Measurements from ENCODE around the gene RAB11A.

Gene RAB11A

GRCh38 chr15:65913631-65914199 is 44.4 kb downstream of the RAB11A start:
- DNase-seq, result no peak
- Histone ChIP-seq H2AFZ (ENCODE audit: low read depth, low read length) (no peak overlapping the region), H3K4me2 (ENCODE audit: insufficient read depth, low read length) (no peak overlapping the region), H3K4me1 (ENCODE audit: insufficient read depth, low read length) (no peaks in the 10 kb centered on the region), H3K9me3 (ENCODE audit: insufficient read depth, low read length, severe bottlenecking) (no peaks in the 10 kb centered on the region), H3K9ac (ENCODE audit: low read depth, low read length) (no peak overlapping the region), H3K4me3 (ENCODE audit: low read depth in 1 of 2, low read length in 2 of 2) (no peak overlapping the region), H3K27me3 (ENCODE audit: insufficient read depth, low read length, poor library complexity) (no peaks in the 10 kb centered on the region), H3K27ac (ENCODE audit: low read length) (no peak overlapping the region), H3K79me2 (ENCODE audit: insufficient read depth, low read length) (no peaks in the 10 kb centered on the region), H3K36me3 (ENCODE audit: insufficient read depth, low read length) (no peaks in the 10 kb centered on the region), H4K20me1 (ENCODE audit: insufficient read depth, low read length) (no peaks in the 10 kb centered on the region)
- TF ChIP-seq, protein P1, sequence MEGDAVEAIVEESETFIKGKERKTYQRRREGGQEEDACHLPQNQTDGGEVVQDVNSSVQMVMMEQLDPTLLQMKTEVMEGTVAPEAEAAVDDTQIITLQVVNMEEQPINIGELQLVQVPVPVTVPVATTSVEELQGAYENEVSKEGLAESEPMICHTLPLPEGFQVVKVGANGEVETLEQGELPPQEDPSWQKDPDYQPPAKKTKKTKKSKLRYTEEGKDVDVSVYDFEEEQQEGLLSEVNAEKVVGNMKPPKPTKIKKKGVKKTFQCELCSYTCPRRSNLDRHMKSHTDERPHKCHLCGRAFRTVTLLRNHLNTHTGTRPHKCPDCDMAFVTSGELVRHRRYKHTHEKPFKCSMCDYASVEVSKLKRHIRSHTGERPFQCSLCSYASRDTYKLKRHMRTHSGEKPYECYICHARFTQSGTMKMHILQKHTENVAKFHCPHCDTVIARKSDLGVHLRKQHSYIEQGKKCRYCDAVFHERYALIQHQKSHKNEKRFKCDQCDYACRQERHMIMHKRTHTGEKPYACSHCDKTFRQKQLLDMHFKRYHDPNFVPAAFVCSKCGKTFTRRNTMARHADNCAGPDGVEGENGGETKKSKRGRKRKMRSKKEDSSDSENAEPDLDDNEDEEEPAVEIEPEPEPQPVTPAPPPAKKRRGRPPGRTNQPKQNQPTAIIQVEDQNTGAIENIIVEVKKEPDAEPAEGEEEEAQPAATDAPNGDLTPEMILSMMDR (IDR thresholded peaks at IDR 0.05; ENCODE audit: borderline replicate concordance, extremely low read depth, low read length, poor library complexity, severe bottlenecking), result no peak
- no peak for TF ChIP-seq EZH2 (IDR thresholded peaks at IDR 0.05; ENCODE audit: borderline replicate concordance, low read depth, low read length, severe bottlenecking)
- no peak for ATAC-seq (ENCODE audit: insufficient read depth, low read depth)

DNA sequence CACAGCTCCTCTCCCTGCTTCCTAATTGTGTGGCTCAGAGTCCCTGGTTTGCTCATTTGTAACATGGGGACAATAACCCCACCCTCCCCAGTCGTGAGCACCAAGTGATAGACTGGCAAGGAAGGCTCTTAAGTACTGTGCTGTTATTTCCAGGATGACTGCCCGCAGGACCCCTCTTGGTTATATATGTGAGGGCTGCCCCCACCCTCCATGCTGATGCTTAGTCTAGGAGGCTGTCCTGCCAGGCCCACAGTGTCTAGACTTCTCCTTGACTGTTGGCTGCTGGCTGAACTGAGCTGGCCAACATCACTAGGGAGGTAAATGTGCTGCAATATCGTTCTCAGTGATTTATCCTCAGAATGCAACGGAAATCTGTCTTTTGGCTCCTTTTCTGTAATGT is 45.1 kb downstream of the RAB11A start:
- Histone ChIP-seq H3K36me3 (ENCODE audit: insufficient read depth, low read length) (no peaks in the 10 kb centered on the region), H4K20me1 (ENCODE audit: insufficient read depth, low read length) (no peaks in the 10 kb centered on the region), H3K27me3 (ENCODE audit: insufficient read depth, low read length, poor library complexity) (no peaks in the 10 kb centered on the region), H2AFZ (ENCODE audit: low read depth, low read length) (no peak overlapping the region), H3K27ac (ENCODE audit: low read length) (no peak overlapping the region), H3K4me3 (ENCODE audit: low read depth in 1 of 2, low read length in 2 of 2) (no peak overlapping the region), H3K4me1 (ENCODE audit: insufficient read depth, low read length) (no peaks in the 10 kb centered on the region), H3K4me2 (ENCODE audit: insufficient read depth, low read length) (no peak overlapping the region), H3K9me3 (ENCODE audit: insufficient read depth, low read length, severe bottlenecking) (no peaks in the 10 kb centered on the region), H3K9ac (ENCODE audit: low read depth, low read length) (no peak overlapping the region), H3K79me2 (ENCODE audit: insufficient read depth, low read length) (no peaks in the 10 kb centered on the region)
- no peak for DNase-seq
- TF ChIP-seq, protein P1 (IDR thresholded peaks at IDR 0.05; ENCODE audit: borderline replicate concordance, extremely low read depth, low read length, poor library complexity, severe bottlenecking), result no peak
- TF ChIP-seq EZH2 (IDR thresholded peaks at IDR 0.05; ENCODE audit: borderline replicate concordance, low read depth, low read length, severe bottlenecking), result no peak
- no peak for ATAC-seq (ENCODE audit: insufficient read depth, low read depth)

- ATAC-seq (ENCODE audit: insufficient read depth, low read depth), result no peak
- H3K9ac ChIP-seq (ENCODE audit: low read depth, low read length), result no peak overlapping the region
- no peak overlapping the region for H3K4me3 ChIP-seq (ENCODE audit: low read depth in 1 of 2, low read length in 2 of 2)
- H3K79me2 ChIP-seq (ENCODE audit: insufficient read depth, low read length), result no peaks in the 10 kb centered on the region
- no peaks in the 10 kb centered on the region for H3K4me1 ChIP-seq (ENCODE audit: insufficient read depth, low read length)
- no peak overlapping the region for H3K27ac ChIP-seq (ENCODE audit: low read length)
- no peaks in the 10 kb centered on the region for H4K20me1 ChIP-seq (ENCODE audit: insufficient read depth, low read length)
- TF ChIP-seq, protein P1 (IDR thresholded peaks at IDR 0.05; ENCODE audit: borderline replicate concordance, extremely low read depth, low read length, poor library complexity, severe bottlenecking), result no peak
- TF ChIP-seq EZH2 (IDR thresholded peaks at IDR 0.05; ENCODE audit: borderline replicate concordance, low read depth, low read length, severe bottlenecking), result no peak
- H3K36me3 ChIP-seq (ENCODE audit: insufficient read depth, low read length), result no peaks in the 10 kb centered on the region
- no peak overlapping the region for H3K4me2 ChIP-seq (ENCODE audit: insufficient read depth, low read length)
- no peaks in the 10 kb centered on the region for H3K27me3 ChIP-seq (ENCODE audit: insufficient read depth, low read length, poor library complexity)
- H2AFZ ChIP-seq (ENCODE audit: low read depth, low read length), result no peak overlapping the region
- DNase-seq, result no peak
- no peaks in the 10 kb centered on the region for H3K9me3 ChIP-seq (ENCODE audit: insufficient read depth, low read length, severe bottlenecking)
These were observed 46.0 kb downstream of the RAB11A start for GRCh38 chr15:65914981-65915925.

All from DND-41 (cell line).